IPS DF 4.7 (cell line): ENCODE measurements around the gene ACSM2B.
"Not testable (repeated sequence)": the region's sequence is repeated elsewhere in the genome, so short reads cannot be mapped to it uniquely, and the experiment has no call there.

Experiments used
- DNase-seq: peaks from one replicate; pipeline ENCODE4 v3.0.0-alpha.2; 2013; ENCODE audit warnings: low spot score; ENCODE audit errors: extremely low read depth

ACSM2B gene, protein sequence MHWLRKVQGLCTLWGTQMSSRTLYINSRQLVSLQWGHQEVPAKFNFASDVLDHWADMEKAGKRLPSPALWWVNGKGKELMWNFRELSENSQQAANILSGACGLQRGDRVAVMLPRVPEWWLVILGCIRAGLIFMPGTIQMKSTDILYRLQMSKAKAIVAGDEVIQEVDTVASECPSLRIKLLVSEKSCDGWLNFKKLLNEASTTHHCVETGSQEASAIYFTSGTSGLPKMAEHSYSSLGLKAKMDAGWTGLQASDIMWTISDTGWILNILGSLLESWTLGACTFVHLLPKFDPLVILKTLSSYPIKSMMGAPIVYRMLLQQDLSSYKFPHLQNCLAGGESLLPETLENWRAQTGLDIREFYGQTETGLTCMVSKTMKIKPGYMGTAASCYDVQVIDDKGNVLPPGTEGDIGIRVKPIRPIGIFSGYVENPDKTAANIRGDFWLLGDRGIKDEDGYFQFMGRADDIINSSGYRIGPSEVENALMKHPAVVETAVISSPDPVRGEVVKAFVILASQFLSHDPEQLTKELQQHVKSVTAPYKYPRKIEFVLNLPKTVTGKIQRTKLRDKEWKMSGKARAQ

GRCh38 chr16:20576145-20576544 lies at the start of gene ACSM2B:
Gene ACSM2B (minus strand): TSS chr16:20576367. CDS start chr16:20564845, 11,522 bp downstream.
- DNase-seq = not testable (repeated sequence)

DNA sequence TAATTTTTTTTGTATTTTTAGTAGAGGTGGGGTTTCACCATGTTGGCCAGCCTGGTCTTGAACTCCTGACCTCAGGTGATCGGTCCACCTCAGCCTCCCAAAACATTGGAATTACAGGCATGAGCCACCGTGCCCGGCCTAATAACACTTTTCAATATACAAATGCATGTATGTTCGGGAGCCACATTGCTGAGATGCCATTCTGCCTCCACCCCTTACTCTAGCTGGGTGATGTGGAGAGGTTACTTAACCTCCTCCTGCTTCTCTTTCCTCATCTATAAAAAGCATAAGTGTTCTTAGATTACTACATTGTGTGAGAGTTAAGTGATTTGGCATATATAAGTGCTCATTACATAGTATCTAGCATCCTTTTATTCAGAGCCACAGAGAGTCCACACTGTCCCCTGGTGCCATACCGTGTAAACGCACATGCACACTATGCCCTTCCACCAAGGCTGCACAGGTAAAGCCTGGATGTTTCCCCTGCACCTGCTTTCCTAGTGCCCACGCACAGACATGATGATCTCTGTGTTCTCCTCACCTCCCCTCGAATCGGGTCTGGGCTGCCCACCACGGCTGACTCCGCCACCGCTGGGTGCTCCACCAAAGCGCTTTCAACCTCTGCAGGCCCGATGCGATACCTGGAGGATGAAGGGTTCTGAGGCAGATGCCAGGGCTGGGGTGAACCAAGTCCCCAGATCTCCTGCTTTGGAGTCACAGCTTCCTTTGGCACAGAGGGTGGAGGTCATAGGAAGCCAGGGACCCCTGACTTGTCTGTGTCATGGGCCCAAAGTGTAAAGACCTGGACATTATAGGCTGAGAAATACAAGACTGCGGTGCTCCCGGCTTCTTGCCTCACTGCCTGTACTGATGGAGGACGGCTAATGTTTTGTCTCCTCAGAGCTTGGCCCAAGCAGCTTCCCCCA lies 49.0 kb upstream of the ACSM2B start:
- no peak for DNase-seq

- no peak for DNase-seq
These were observed 48.0 kb upstream of the ACSM2B start for GRCh38 chr16:20624205-20624604.

GRCh38 chr16:20622498-20622870 lies 46.3 kb upstream of the ACSM2B start:
- no peak for DNase-seq

DNA sequence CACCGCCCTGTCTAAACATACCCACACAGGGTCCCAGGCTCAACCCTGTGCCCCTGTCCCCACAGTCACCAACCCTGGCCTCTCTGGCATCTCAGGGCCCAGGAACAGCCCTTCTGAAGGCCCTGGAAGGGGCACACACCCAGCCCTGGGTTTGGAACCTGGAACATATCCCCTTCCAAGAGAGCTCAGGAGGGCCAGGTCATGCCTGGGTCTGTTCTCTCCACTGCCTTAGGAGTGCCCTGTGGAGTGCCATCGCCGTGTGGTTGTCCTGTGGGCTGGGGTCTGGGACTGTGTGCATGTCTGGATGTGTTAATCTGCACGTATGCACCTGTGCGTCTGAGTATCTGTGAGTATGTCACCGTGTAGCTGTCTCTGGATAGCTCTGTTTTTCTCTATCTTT lies 45.2 kb upstream of the ACSM2B start:
- DNase-seq = no peak

DNA sequence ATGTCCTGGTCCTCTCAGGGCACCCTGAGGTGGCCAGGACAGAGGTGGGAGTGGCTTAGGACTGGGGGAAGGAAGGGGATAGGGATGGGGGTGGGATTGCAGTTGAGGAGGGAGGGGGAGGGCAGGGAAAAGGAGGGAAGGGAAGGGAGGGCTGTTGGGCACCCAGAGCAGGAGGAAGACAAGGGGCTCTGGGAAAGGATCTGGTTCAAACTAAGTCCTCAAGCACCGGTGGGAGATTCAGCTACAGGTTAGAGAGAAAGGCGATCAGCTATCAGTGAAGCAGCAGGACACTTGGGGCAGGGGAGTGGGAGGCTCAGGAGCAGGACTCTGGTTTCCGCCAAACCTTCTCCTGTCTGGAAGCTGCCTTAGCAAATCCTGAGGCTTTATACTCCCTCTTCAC lies 44.6 kb upstream of the ACSM2B start:
- no peak for DNase-seq

- DNase-seq = no peak
These were observed 43.8 kb upstream of the ACSM2B start for GRCh38 chr16:20620003-20620402.

- DNase-seq = no peak
These were observed 41.1 kb upstream of the ACSM2B start for GRCh38 chr16:20617271-20617670.

- no peak for DNase-seq
These were observed 38.3 kb upstream of the ACSM2B start for GRCh38 chr16:20614186-20615141.

DNA sequence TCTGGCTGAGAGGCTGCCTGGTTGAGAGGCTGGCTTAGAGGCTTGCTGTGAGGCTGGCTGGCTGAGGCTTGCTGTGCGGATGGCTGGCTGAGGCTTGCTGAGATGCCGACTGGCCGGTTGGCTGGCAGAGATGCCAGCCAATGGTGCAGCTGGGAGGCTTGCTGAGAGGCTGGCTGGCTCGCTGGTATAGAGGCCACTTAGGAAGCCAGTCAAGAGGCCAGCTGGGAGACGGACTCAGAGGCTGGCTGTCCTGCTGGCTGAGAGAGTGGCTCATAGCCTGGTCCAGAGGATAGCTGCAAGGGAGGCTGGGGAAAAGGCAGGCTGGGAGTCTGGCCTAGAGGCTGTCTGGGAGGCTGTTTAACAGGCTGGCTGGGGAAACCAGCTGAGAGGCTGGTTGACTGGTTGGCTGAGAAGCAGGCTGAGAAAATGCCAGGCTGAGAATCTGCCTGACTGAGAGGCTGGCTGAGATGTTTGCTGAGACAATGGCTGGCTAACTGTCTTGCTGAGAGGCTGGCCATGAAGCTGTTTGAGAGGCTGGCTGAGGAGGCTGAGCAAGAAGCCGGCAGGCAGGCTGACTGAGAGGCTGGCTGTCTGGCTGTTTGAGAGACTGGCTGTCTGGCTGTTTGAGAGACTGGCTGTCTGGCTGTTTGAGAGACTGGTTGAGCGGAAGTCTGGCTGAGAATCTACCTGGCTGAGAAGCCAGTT lies 37.5 kb upstream of the ACSM2B start:
- no peak for DNase-seq

GRCh38 chr16:20612551-20613480 lies 36.6 kb upstream of the ACSM2B start:
- no peak for DNase-seq

DNA sequence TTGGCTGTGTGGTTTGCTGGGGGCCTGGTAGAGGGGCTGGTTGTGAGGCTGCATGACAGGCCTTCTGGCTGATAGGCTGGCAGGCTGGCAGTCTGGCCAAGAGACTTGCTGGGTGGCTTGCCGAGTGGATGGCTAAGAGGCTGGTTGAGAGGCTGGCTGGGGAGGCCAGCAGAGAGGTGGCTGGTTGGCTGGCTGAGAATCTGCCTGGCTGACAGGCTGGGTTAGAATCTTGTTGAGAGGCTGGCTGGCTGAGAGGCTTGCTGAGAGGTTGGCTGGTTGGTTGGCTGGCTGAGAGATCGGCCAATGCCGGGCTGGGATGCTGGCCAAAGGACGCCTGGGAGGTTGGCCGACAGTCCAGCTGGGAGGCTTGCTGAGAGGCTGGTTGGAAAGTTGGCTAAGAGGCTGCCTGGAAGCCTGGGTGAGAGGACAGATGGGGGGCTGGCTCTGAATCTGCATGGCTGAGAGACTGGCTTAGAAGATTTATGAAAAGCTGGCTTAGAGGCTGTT lies 35.9 kb upstream of the ACSM2B start:
- DNase-seq = no peak

GRCh38 chr16:20611350-20611902 lies 35.3 kb upstream of the ACSM2B start:
- DNase-seq = no peak

GRCh38 chr16:20610892-20611349 lies 34.8 kb upstream of the ACSM2B start:
- DNase-seq = no peak

- DNase-seq = no peak
These were observed 34.2 kb upstream of the ACSM2B start for GRCh38 chr16:20610211-20610891.

DNA sequence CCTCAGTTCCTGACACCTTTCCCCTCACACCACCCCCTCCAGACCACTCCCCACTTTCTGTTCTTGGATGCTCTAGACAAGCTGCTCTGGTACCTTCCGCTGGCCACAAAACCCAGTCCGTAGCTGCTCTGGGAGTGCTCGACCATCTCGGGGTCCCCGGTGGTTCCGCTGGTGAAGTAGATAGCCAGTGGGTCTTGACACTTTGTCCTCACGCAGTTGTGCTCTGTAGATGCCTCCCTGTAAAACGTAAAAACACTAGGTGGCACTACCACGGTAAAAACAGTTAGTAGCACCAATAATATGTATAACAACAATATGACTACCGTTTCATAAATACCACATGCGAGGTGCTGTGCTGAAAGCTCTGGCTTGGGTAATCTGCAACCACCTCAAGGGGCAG lies 26.0 kb upstream of the ACSM2B start:
- DNase-seq = not testable (repeated sequence)

DNA sequence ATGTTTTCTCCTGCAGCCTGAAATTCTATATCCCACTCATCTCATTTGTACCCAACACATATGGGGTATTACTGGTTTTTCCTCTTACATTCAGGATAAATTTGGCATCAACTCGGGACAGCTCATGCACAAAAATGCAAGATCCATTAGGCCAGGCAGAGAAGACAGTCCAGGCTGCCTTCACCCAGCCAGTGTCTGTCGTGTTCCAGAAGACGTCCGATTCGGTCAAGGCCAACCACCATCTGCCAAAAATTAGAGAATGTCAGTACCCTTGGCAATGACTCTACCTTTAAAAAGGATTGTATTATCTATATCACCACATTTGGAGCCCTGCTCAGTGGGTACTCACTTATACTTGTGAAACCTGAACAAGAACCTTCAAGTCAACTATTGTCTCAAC lies 23.3 kb upstream of the ACSM2B start:
- not testable (repeated sequence) for DNase-seq
